ENCODE results near the gene SMAD7.

DNA sequence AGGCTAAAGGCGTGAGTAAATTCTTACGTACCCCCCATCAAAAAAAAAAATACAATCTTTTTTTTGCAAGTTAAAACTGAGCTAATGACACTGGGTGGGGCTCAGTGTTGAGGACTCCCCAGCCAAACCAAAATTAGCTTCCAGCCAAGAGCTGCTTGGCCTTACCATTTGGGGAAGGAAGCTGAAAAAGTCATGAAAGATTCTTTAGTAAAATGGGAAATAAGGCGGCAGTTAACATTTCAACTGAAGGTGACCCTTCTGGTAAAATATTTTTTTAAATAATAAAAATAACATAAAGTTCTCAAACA lies 16.4 kb downstream of the SMAD7 start:
- TF ChIP-seq, protein P1, sequence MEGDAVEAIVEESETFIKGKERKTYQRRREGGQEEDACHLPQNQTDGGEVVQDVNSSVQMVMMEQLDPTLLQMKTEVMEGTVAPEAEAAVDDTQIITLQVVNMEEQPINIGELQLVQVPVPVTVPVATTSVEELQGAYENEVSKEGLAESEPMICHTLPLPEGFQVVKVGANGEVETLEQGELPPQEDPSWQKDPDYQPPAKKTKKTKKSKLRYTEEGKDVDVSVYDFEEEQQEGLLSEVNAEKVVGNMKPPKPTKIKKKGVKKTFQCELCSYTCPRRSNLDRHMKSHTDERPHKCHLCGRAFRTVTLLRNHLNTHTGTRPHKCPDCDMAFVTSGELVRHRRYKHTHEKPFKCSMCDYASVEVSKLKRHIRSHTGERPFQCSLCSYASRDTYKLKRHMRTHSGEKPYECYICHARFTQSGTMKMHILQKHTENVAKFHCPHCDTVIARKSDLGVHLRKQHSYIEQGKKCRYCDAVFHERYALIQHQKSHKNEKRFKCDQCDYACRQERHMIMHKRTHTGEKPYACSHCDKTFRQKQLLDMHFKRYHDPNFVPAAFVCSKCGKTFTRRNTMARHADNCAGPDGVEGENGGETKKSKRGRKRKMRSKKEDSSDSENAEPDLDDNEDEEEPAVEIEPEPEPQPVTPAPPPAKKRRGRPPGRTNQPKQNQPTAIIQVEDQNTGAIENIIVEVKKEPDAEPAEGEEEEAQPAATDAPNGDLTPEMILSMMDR (IDR thresholded peaks at IDR 0.05) = no peak
- no peak for TF ChIP-seq POLR2AphosphoS5 (IDR thresholded peaks at IDR 0.05; ENCODE audit: insufficient read depth in 1 of 2, low read depth in 1 of 2)
- TF ChIP-seq POLR2A (IDR thresholded peaks at IDR 0.05) = no peak

Data from vagina (tissue), 2 donors.